EL (cell line): ENCODE data around the gene BNIPL.

Source experiments
- DNase-seq: peaks from one replicate; pipeline ENCODE4 v3.0.0-alpha.2; 2016

The BNIPL gene

DNA sequence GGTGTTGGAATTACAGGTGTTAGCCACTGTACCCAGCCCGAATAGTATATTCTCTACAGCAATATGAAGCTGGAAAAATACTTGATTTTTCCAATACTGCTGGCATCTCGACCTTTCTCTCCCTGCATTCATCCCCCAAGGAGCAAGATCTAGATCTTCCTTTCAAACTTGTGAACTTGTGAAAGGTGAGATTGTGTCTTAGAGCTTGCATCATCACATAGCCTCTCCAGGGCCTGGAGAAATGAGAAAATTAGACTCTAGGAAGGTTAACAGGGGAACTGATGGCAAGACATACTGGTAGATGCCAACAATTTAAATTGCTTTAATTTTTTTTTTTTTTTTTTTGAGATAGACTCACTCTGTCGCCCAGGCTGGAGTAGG is 26.1 kb upstream of the BNIPL start:
- no peak for DNase-seq

DNA sequence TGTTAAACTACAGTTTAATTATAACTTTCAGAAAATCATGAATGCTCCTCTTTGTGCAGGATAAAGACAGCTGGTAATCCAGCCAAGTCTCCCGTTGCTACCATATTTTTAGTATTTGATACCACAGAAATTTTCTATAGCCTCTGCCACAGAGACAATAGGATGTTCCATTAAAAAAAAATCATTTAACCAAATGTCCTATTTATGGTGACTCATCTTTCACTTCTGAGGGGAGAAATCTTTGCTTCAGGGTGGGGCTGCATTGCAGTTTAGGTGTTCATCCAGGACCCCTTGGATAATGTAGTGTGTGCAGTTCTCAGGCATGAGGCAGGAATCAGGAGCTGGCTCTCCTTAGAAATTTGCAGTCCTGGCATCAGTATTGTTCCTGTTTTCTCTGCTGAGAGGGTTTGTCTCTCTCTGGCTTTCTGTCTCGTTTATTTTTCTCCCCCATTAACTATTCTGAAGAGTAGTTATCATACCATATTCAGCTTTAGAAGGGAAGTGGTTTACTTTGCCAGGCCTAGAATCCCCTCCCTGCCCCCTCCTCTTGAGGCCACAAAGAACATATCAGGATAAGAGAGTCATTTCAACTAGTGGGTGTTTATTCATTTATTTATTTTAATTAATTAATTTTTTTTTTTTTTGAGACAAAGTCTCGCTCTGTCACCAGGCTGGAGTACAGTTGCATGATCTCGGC is 25.1 kb upstream of the BNIPL start:
- DNase-seq = no peak

GRCh38 chr1:151012684-151013471 is 23.5 kb upstream of the BNIPL start:
- DNase-seq = no peak

DNA sequence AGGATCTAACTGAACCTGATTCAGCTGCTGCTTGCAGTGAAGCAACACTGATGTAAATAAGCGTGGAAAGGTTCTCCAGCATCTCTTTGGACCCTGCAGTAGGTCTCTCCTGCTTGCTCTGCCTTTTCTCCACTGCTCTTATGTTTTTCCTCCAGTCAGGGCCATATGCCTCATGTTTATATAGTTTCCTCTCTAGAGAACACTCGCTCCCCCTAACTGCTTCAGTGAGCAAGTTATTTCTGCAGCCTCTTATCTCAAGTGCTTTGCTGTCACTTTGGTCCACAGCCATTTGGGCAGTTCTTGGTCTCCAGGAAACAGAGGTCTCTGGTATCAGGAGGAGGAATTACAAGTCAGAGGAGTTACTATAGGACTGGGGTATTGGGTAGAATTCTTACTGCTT is 22.9 kb upstream of the BNIPL start:
- no peak for DNase-seq

GRCh38 chr1:151024540-151025146 is 11.7 kb upstream of the BNIPL start:
- peak; percentile 63 for DNase-seq

- DNase-seq = no peak
Measured at GRCh38 chr1:151026460-151026859, 9.9 kb upstream of the BNIPL start.

- DNase-seq = no peak
Measured at GRCh38 chr1:151032164-151032563, 4.2 kb upstream of the BNIPL start.

- no peak for DNase-seq
Measured at GRCh38 chr1:151035167-151035566, 1.2 kb upstream of the BNIPL start.

DNA sequence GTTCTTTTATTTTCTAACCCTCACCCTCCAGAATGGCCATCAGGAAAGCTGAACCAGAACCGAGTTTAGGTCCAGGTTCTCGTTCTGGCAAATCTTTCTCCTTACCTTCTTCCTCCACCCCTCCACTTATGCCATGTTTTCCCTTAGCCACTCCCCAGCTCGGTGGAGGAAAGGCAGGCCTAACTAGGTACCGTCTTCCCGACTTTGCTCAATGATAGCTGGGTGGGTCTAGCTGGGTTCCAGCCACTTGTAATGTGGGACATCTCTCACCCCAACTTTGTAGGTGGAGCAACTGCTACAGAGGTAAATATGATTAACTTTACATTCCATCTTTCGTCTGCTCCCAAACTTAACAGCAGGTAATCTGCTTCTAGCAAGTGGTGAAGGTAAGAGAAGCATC is 646 bp downstream of the BNIPL start:
- DNase-seq = no peak

DNA sequence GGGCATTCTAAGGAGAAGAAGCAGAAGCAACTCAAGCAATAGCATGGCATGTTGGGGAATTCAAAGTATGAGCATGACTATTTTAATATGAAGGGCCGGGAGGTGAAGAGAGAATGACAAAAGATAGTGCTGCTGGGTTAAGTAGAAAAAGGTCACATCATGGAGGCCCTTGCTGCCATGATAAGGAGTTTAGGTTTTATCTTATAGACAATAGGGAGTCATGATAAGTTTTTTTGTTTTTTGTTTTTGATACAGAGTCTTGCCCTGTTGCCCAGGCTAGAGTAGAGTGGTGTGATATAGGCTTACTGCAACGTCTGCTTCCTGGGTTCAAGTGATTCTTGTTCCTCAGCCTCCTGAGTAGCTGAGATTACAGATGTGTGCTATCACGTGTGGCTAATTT is 3.1 kb downstream of the BNIPL start:
- DNase-seq = no peak

GRCh38 chr1:151043163-151043562 is 6.8 kb downstream of the BNIPL start:
- no peak for DNase-seq

DNA sequence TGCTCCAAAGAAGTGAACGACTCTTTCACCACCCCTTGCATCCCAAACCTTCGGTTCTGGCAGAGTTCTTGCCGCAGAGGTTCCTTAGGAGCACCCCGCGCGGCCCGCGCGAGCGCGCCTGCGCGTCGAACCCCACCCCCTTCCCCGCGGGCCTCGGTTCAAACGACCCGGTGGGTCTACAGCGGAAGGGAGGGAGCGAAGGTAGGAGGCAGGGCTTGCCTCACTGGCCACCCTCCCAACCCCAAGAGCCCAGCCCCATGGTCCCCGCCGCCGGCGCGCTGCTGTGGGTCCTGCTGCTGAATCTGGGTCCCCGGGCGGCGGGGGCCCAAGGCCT is 11.2 kb downstream of the BNIPL start, which contains the start of gene C1orf56:
Gene C1orf56, plus strand, starts transcription at position 161 of the 334 bp plus-strand sequence. Its CDS starts 97 bp downstream, at position 258.
- peak; percentile 75 for DNase-seq

GRCh38 chr1:151047925-151048644 is 11.7 kb downstream of the BNIPL start:
- DNase-seq = peak; percentile 68

GRCh38 chr1:151048645-151049032 is 12.3 kb downstream of the BNIPL start:
- no peak for DNase-seq

- DNase-seq = no peak
Measured at GRCh38 chr1:151049458-151049857, 13.1 kb downstream of the BNIPL start.

GRCh38 chr1:151050051-151050688 is 13.8 kb downstream of the BNIPL start:
- DNase-seq = no peak

DNA sequence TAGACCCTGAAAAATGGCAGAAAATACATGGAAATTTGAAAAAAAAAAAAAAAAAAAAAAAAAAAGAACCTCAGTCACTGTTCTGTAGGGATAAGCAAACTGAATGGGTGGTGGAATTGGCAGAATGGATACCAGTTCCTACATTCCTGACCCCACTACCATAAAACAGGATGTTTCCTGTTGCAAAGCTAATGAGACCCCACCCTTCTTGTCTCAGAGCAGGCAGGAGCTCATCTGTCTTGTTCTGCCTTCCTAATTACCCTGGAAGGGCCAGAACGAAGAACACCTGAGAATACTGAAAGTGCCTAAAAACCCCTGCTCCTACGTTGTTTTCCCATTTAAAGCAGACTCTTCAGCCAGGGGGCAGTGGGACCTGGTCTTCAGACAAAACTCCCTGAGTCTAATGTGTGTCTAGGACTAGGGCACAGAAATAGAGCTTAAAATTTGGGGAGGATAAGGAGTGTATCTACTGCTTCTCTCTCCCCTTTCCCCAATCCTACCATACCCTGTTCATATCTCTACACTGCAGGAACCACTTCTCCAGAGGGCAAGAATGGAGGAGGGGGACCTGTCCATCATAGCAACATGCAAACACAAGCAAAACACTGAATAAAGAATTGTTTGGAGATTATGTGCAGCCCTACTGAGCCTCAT is 15.1 kb downstream of the BNIPL start:
- DNase-seq = no peak

- DNase-seq = no peak
Measured at GRCh38 chr1:151054971-151055547, 18.7 kb downstream of the BNIPL start.

DNA sequence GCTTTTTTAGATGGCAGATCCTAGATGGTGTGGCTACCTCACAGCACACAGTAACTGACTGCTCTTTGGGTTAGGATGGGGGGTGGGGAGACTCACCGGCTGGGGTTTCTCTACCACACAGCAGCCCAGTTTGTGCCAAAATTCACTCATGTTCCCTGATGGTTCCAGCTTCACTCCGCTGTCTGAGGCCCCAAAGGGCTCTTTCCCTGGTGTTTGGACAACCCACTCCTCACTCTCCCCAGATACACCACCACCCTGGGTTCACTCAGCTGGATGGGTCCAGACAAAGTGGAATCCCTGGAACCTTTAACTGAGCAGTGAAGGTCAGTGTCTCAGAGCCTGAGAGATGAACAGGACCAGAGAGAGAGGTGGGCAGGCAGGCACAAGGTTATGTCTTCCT is 19.2 kb downstream of the BNIPL start:
- DNase-seq = no peak

DNA sequence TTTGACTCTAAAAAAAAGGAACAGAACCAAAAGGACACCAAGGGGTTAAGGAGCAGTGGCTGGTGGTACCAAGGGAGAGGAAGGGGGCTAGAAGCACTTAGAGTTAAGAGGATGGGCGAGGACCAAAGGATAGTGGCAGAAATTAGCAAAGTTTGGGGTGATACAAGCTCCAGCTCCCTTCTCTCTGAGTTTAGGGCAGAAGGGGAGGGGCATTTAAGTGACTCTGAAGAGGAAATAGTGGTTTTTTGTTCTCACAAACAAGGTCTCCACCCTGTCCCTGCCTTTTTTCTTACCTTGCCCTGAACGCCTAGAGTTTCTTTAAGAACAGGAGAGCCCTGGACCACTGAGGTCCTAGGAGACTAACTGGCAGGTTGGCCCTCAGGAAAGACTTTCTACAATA is 19.8 kb downstream of the BNIPL start:
- no peak for DNase-seq

DNA sequence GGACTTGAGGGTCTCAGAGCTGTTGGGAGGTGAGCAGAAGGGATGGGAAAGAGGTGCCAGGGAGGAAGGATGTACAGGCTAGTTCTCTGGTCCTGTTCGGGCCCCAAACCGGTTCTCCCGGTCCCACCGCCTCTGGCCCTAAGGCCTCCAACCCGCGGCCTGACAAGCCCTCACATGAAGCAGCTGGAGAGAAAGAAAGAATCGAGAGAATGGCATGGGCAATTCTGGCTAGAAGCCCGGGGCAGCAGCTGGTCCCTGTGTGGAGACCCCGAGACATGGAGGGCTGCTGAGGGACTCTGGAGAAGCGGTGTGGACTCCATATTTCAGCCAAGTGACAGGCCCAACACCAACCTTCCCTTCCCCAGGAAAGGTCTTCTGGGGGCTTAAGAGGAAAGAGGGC is 22.3 kb downstream of the BNIPL start:
- peak; percentile 26 for DNase-seq
